ENCODE data around the gene KCTD5.

GRCh38 chr16:2745961-2746360 lies 63.6 kb downstream of the KCTD5 start:
- no peak for TF ChIP-seq REST (IDR thresholded peaks at IDR 0.05; ENCODE audit: unreplicated experiment)
- no peak for TF ChIP-seq CTCF (conservative IDR thresholded peaks at IDR 0.05; ENCODE audit: low read depth in 2 of 2)
- TF ChIP-seq POLR2AphosphoS5 (IDR thresholded peaks at IDR 0.05; ENCODE audit: low read depth), result no peak
- TF ChIP-seq ZNF114 (CRISPR knock-in tag; IDR thresholded peaks at IDR 0.05), result no peak
- TF ChIP-seq EZH2 (IDR thresholded peaks at IDR 0.05; ENCODE audit: low read depth, unreplicated experiment), result no peak
- TF ChIP-seq EZH2phosphoT487 (IDR thresholded peaks at IDR 0.05; ENCODE audit: unreplicated experiment), result no peak
- no peak for TF ChIP-seq CREB1 (CRISPR knock-in tag; IDR thresholded peaks at IDR 0.05; ENCODE audit: low read depth)
- TF ChIP-seq STAT1 (IDR thresholded peaks at IDR 0.05; ENCODE audit: unreplicated experiment), result no peak

Measured in GM23338 (cell line).